Esophagus squamous epithelium (tissue), 5 donors: Measurements from ENCODE around the gene PLD6. TPM values are rescaled to one million over a fixed set of nuclear protein-coding genes. Genes with fewer than 3 reads are reported as not detected.
A peak's percentile ranks its signal among the peaks of the same experiment; 100 is the strongest.

Experiments
- DNase-seq: peaks from one replicate; lab custom pipeline; 2025; lab: John Stamatoyannopoulos, UW
- H3K27ac ChIP-seq, 4 donors: fragments of 200-600 bp; sonication (generic); one replicate each; pipeline ENCODE4 v1.5.1; 2016 to 2019; ENCODE audit warnings: mild to moderate bottlenecking in 1 of 4
- H3K27me3 ChIP-seq, 4 donors: fragments of 200-600 bp; sonication (generic); 1 replicate in 3 of 4; 2 replicates in 1 of 4; pipeline versions ENCODE4 v1.5.1 to v1.6.0; 2017 to 2021; ENCODE audit warnings: antibody characterized with exemption in 1 of 4
- H3K36me3 ChIP-seq, 3 donors: fragments of 200-600 bp; sonication (generic); one replicate each; pipeline ENCODE4 v1.5.1; 2016 to 2019
- H3K4me1 ChIP-seq, 3 donors: fragments of 200-600 bp; sonication (generic); one replicate each; pipeline ENCODE4 v1.5.1; 2017 to 2019
- H3K4me3 ChIP-seq, 4 donors: fragments of 200-600 bp; sonication (generic); 1 replicate in 3 of 4; 2 replicates in 1 of 4; pipeline ENCODE4 v1.5.1; 2016 to 2019; ENCODE audit warnings: mild to moderate bottlenecking in 2 of 4, moderate library complexity in 1 of 4
- H3K9me3 ChIP-seq, 3 donors: fragments of 200-600 bp; sonication (generic); one replicate each; pipeline ENCODE4 v1.5.1; 2016 to 2019
- POLR2A ChIP-seq, 4 donors: fragments of 450-650 bp; IDR thresholded peaks; one replicate each; pipeline ENCODE4 v1.6.1; 2017; ENCODE audit warnings: antibody characterized with exemption in 4 of 4, mild to moderate bottlenecking in 4 of 4, moderate library complexity in 3 of 4
- WGBS, 2 donors: methylation state at CpG; one replicate each; pipeline ENCODE4 v1.1.5; 2018; 5-methylcytosine and 5-hydroxymethylcytosine counted together
- intact Hi-C: fragments of 100-400 bp; cut with DNase I; formaldehyde crosslinking; loops from one replicate; pipeline ENCODE4 v1.15.0; 2022
- small RNA-seq, 4 donors: library from RNA; depleted of rRNA; stranded (forward); fragments of <200 nt; gene quantifications; one replicate each; pipeline ENCODE3, GENCODE V24; 2016
- total RNA-seq, 4 donors: library from RNA; depleted of rRNA; stranded (reverse); fragments of >200 nt; gene quantifications; one replicate each; pipeline ENCODE4 v1.1.0, GENCODE V29; 2016
- TF ChIP-seq, protein P1 (sequence below), 6 experiments: fragments of 450-650 bp in 4 of 6; fragments of 200-600 bp in 2 of 6; sonication (generic) in 2 of 6; IDR thresholded peaks; one replicate each; pipeline ENCODE4 v1.5.1; 2016 to 2019; ENCODE audit warnings: antibody characterized with exemption in 6 of 6, mild to moderate bottlenecking in 4 of 6, moderate library complexity in 4 of 6
- donor health status: DM: yes; HTN: yes; CAD: no.

The PLD6 gene
- total RNA-seq, 4 donors from 2014 or later = 0.45 to 1.9 (median 0.95) TPM

DNA sequence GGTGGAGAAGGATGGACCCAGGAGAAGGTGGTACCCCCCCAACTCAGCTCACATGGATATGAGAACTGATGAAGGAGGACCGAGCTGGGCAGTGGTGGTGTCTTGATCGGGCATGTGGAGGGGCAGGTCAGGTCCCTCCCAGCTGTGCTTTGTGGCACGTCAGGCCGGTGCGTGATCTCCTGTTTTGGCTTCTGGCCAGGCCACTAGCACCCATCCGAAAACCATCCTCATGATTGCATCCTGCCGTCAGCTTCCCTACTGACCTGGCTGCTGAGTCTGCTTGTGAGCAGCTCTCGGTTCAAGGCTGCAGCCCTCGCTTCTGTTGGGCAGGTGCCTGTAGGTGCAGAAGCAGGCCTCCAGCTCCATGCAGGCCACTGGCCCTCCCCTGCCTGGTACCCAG, 53.1 kb downstream of the PLD6 start:
- Histone ChIP-seq H3K4me3 (no peak overlapping the region), H3K27ac (peak overlapping the region in 2 of 4 donors; percentile 69 to 70), H3K9me3 (no peaks in the 10 kb centered on the region), H3K4me1 (peaks cover 10 to 71% (median 41%) of the 10 kb centered on the region in 3 donors), H3K27me3 (no peaks in the 10 kb centered on the region), H3K36me3 (peaks cover 20 to 98% (median 22%) of the 10 kb centered on the region in 3 donors)
- DNase-seq = no peak
- no peak for TF ChIP-seq POLR2A (IDR thresholded peaks at IDR 0.05)
- TF ChIP-seq, protein P1, sequence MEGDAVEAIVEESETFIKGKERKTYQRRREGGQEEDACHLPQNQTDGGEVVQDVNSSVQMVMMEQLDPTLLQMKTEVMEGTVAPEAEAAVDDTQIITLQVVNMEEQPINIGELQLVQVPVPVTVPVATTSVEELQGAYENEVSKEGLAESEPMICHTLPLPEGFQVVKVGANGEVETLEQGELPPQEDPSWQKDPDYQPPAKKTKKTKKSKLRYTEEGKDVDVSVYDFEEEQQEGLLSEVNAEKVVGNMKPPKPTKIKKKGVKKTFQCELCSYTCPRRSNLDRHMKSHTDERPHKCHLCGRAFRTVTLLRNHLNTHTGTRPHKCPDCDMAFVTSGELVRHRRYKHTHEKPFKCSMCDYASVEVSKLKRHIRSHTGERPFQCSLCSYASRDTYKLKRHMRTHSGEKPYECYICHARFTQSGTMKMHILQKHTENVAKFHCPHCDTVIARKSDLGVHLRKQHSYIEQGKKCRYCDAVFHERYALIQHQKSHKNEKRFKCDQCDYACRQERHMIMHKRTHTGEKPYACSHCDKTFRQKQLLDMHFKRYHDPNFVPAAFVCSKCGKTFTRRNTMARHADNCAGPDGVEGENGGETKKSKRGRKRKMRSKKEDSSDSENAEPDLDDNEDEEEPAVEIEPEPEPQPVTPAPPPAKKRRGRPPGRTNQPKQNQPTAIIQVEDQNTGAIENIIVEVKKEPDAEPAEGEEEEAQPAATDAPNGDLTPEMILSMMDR (IDR thresholded peaks at IDR 0.05) = no peak
- intact Hi-C loops = no loop called here
- 46 to 72% methylated on average over 3 to 4 of the region's 9 CpGs for WGBS, 2 donors

DNA sequence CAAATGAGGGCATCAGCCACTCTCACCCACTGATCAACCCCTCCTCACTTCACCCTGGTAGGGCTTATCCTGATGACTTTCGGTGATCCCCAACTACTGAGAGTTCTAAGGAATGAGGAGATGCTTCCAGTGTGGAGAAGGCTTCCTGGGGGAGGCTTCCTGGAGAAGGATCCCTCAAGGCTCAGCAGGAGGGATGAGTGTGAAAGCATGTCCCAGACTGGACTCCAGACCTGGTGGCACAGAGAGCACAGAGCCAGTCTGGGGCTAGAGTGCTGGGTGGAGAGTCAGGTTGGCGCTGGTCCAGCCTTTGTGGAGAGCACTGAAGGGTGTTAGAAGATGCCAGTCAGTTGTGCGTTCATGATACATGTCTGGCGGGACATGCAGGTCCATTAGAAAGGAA, 53.7 kb downstream of the PLD6 start:
- Histone ChIP-seq H3K36me3 (peaks cover 16 to 98% (median 22%) of the 10 kb centered on the region in 3 donors), H3K9me3 (no peaks in the 10 kb centered on the region), H3K4me3 (no peak overlapping the region), H3K27ac (peak overlapping the region; percentile 28 to 70 (median 62)), H3K27me3 (no peaks in the 10 kb centered on the region), H3K4me1 (peaks cover 10 to 64% (median 41%) of the 10 kb centered on the region in 3 donors)
- no peak for DNase-seq
- TF ChIP-seq, protein P1 (IDR thresholded peaks at IDR 0.05) = no peak
- no peak for TF ChIP-seq POLR2A (IDR thresholded peaks at IDR 0.05)
- intact Hi-C loops = no loop called here
- 53% methylated on average over 3 of the region's 4 CpGs; no CpG with 5 or more reads in 1 of the 2 donors for WGBS, 2 donors

DNA sequence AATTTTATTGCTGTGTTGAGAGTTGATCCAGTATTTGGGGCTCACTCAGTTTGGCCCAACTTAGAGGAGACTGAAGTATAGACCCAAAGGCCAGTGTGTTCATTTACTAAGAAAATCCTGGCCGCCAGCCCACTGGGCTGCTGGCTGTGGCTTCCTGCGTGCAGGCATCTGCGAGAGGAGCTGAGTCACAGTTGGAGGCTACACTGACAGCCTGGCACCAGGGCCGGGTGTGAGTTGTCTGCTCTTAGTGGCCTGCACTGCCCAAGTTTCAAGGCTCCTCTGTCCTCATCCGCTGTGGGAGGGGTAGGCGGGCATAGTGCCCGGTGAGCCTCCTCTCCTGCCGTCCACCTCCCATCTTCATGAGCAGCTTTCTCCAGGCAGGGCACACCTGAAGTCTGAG, 54.2 kb downstream of the PLD6 start:
- TF ChIP-seq, protein P1 (IDR thresholded peaks at IDR 0.05) = no peak
- peaks cover 10 to 60% (median 41%) of the 10 kb centered on the region in 3 donors for H3K4me1 ChIP-seq
- H3K27me3 ChIP-seq = no peaks in the 10 kb centered on the region
- no peaks in the 10 kb centered on the region for H3K9me3 ChIP-seq
- no peak for DNase-seq
- no peak overlapping the region for H3K4me3 ChIP-seq
- 0% methylated on average over 6 of the region's 8 CpGs; no CpG with 5 or more reads in 1 of the 2 donors for WGBS, 2 donors
- H3K27ac ChIP-seq = peak overlapping the region; percentile 51 to 70 (median 62)
- intact Hi-C loops = no loop called here
- peaks cover 16 to 98% (median 22%) of the 10 kb centered on the region in 3 donors for H3K36me3 ChIP-seq

DNA sequence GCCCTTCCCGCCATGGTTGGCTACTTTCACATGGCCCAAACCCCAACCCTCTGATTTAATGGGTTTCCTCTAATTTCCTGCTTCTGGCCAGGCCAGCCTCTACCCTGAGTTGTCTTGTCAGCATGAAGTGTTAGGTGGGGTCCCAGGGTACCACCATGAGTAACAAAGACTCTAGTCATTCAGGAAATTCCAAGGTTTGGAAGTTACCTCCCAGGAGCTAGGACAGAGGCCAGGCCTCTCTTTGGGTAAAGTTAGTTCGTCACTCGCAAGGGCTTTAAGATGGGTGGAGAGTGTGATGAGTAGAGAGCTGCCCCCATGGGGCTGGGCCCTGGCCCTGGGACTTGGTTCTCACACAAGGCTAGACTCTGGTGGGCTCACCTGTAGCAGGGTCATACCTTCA, 54.6 kb downstream of the PLD6 start:
- 58 to 100% methylated on average over 1 to 3 of the region's 3 CpGs for WGBS, 2 donors
- intact Hi-C loops = no loop called here
- TF ChIP-seq POLR2A (IDR thresholded peaks at IDR 0.05) = no peak
- TF ChIP-seq, protein P1 (IDR thresholded peaks at IDR 0.05) = no peak
- Histone ChIP-seq H3K36me3 (peaks cover 16 to 98% (median 26%) of the 10 kb centered on the region in 3 donors), H3K9me3 (no peaks in the 10 kb centered on the region), H3K27me3 (no peaks in the 10 kb centered on the region), H3K4me3 (no peak overlapping the region), H3K4me1 (peaks cover 10 to 56% (median 37%) of the 10 kb centered on the region in 3 donors), H3K27ac (peak overlapping the region; percentile 51 to 70 (median 62))
- no peak for DNase-seq

DNA sequence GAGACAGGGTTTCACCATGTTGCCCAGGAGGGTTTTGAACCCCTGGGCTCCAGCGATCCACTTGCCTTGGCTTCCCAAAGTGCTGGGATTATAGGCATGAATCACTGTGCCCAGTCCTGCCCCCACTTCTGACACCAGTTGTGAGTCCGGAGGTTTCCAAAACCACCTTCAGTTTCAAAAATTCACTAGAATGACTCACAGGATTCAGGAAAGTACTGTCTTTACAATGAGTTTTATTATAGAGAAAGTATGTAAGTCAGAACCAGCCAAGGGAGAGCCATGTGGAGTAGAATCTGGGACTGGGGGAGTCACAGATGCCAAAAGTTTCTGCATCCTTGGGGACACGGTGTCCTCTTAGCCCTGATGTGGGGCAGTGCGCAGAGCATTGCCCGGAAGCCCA, 55.1 kb downstream of the PLD6 start:
- peaks cover 10 to 51% (median 32%) of the 10 kb centered on the region in 3 donors for H3K4me1 ChIP-seq
- intact Hi-C loops = no loop called here
- no peaks in the 10 kb centered on the region for H3K27me3 ChIP-seq
- no peak overlapping the region for H3K4me3 ChIP-seq
- H3K27ac ChIP-seq = peak overlapping the region; percentile 51 to 70 (median 62)
- no peaks in the 10 kb centered on the region for H3K9me3 ChIP-seq
- 57 to 65% methylated on average over 4 to 5 of the region's 5 CpGs for WGBS, 2 donors
- peaks cover 20 to 98% (median 27%) of the 10 kb centered on the region in 3 donors for H3K36me3 ChIP-seq
- DNase-seq = no peak
- TF ChIP-seq, protein P1 (IDR thresholded peaks at IDR 0.05) = no peak
- TF ChIP-seq POLR2A (IDR thresholded peaks at IDR 0.05) = no peak

Small RNAs within 50 kb of the gene (small RNA-seq; reads per million reads assigned to genes)
- 0 reads per million in 4 donors for gene RNU6-767P

Other genes with a start within 250 kb of the PLD6 start
- gene TNFRSF13B, start 234.2 kb downstream of the PLD6 start, total RNA-seq = not detected
- 100 to 1,000 TPM in 3 of 4 donors, 10 to 100 TPM in 1; 65.7 to 168 (median 147) TPM for gene MPRIP, start 163.9 kb downstream of the PLD6 start, total RNA-seq
- gene FLCN, start 30.8 kb upstream of the PLD6 start, total RNA-seq = 10 to 100 TPM; 11.6 to 27.5 (median 12.4) TPM
- 10 to 100 TPM; 34.0 to 91.6 (median 68.7) TPM for gene COPS3, start 74.9 kb upstream of the PLD6 start, total RNA-seq
- 1 to 10 TPM; 1.7 to 3.1 (median 2.3) TPM for gene NT5M, start 97.0 kb upstream of the PLD6 start, total RNA-seq